ENCODE measurements around the gene ECHDC3. TPM values are rescaled to one million over a fixed set of nuclear protein-coding genes. Genes with fewer than 3 reads are reported as not detected.
A peak's percentile ranks its signal among the peaks of the same experiment; 100 is the strongest.

Gene ECHDC3
- total and polyA plus RNA-seq, 2 of the 13 experiments (the other 11 are each of a cell fraction or from before 2014, with no cell fraction given) = not detected

DNA sequence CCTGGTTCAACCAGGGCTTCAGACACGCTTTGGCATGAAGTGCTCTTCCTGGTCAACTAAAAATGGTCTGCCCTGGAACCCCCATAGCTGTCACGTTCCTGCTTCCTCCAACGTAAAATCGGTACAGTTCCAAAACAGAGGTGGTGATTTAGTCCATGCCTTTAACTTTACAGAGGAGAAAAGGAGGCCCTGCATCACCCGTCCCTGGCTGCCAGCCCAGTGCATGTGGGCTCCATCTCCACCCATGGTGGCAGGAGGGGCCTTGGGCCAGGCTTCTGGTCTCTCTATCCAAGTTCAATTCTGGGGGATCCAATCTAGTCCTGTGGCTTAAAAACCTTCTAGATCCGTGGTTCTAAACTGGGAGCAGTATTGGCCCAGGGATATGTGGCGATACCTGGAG is 18.7 kb downstream of the ECHDC3 start:
- Histone ChIP-seq H3K4me1 (ENCODE audit: insufficient read depth, low read length) (peaks cover 52% of the 10 kb centered on the region), H3K9me3 (ENCODE audit: low read length) (no peaks in the 10 kb centered on the region), H3K79me2 (ENCODE audit: insufficient read depth, low read length) (no peaks in the 10 kb centered on the region), H3K36me3 (replicated peaks in 1 of 2; ENCODE audit: control insufficient read depth in 1 of 2, insufficient read depth in 2 of 2, low read length in 2 of 2) (no peaks in the 10 kb centered on the region), H4K20me1 (ENCODE audit: insufficient read depth, low read length) (no peaks in the 10 kb centered on the region), H3K27ac (ENCODE audit: extremely low read length, insufficient read depth, low read length) (no peak overlapping the region), H2AFZ (ENCODE audit: low read length) (no peak overlapping the region), H3K4me2 (ENCODE audit: low read depth, low read length) (peak overlapping the region; percentile 46), H3K4me3 (replicated peaks in 1 of 3; ENCODE audit: insufficient read depth in 1 of 3, low read depth in 2 of 3, low read length in 3 of 3) (no peak overlapping the region), H3K9ac (ENCODE audit: insufficient read depth, low read depth, low read length) (no peak overlapping the region), H3K27me3 (ENCODE audit: control insufficient read depth in 1 of 2, insufficient read depth in 2 of 2, low read length in 2 of 2) (peaks cover 7 to 48% of the 10 kb centered on the region in 2 experiments; a peak in 3 of 5 replicates)
- WGBS (ENCODE audit: low lambda C conversion rate) = 23% methylated on average over 7 of the region's 7 CpGs
- ATAC-seq (no peak), DNase-seq (ENCODE audit: low spot score) (no peak), FAIRE-seq (no peak)
- BruUV-seq (replicated peaks) = no TSS peak
- intact Hi-C loops (cut with micrococcal nuclease; ENCODE audit: unreplicated experiment) (no loop called here), in situ Hi-C loops (cut with HindIII; ENCODE audit: extremely low pct_ligation_motif_present, low pct_unique_long_range_greater_than_20kb) (no loop called here)
- CTCF ChIA-PET (ENCODE audit: low intra/inter-chr PET ratio, low total read pairs) = no interaction called here
- POLR2A ChIA-PET = no interaction called here
- TF ChIP-seq SPEN (CRISPR knock-in tag; IDR thresholded peaks at IDR 0.05; ENCODE audit: low read depth) (no peak), POLR2G (IDR thresholded peaks at IDR 0.05; ENCODE audit: low read depth, low read length) (no peak), MIXL1 (CRISPR knock-in tag; IDR thresholded peaks at IDR 0.05) (no peak), ZNF670 (CRISPR knock-in tag; IDR thresholded peaks at IDR 0.05; ENCODE audit: borderline replicate concordance) (no peak), GFI1 (CRISPR knock-in tag; IDR thresholded peaks at IDR 0.05; ENCODE audit: borderline replicate concordance) (no peak), NBN (conservative IDR thresholded peaks at IDR 0.05) (no peak), ZNF296 (CRISPR knock-in tag; conservative IDR thresholded peaks at IDR 0.05) (no peak), NFKB2 (CRISPR knock-in tag; IDR thresholded peaks at IDR 0.05; ENCODE audit: borderline replicate concordance) (no peak), HNF4G (IDR thresholded peaks at IDR 0.05; ENCODE audit: borderline replicate concordance, low read depth, low read length) (no peak), HNF4G (CRISPR knock-in tag; IDR thresholded peaks at IDR 0.05; ENCODE audit: borderline replicate concordance, low read depth) (no peak), ZNF891 (CRISPR knock-in tag; IDR thresholded peaks at IDR 0.05) (no peak)
- TF ChIP-seq, protein P1, sequence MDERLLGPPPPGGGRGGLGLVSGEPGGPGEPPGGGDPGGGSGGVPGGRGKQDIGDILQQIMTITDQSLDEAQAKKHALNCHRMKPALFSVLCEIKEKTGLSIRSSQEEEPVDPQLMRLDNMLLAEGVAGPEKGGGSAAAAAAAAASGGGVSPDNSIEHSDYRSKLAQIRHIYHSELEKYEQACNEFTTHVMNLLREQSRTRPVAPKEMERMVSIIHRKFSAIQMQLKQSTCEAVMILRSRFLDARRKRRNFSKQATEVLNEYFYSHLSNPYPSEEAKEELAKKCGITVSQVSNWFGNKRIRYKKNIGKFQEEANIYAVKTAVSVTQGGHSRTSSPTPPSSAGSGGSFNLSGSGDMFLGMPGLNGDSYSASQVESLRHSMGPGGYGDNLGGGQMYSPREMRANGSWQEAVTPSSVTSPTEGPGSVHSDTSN (CRISPR knock-in tag; IDR thresholded peaks at IDR 0.05) = no peak
- TF ChIP-seq, protein P2, sequence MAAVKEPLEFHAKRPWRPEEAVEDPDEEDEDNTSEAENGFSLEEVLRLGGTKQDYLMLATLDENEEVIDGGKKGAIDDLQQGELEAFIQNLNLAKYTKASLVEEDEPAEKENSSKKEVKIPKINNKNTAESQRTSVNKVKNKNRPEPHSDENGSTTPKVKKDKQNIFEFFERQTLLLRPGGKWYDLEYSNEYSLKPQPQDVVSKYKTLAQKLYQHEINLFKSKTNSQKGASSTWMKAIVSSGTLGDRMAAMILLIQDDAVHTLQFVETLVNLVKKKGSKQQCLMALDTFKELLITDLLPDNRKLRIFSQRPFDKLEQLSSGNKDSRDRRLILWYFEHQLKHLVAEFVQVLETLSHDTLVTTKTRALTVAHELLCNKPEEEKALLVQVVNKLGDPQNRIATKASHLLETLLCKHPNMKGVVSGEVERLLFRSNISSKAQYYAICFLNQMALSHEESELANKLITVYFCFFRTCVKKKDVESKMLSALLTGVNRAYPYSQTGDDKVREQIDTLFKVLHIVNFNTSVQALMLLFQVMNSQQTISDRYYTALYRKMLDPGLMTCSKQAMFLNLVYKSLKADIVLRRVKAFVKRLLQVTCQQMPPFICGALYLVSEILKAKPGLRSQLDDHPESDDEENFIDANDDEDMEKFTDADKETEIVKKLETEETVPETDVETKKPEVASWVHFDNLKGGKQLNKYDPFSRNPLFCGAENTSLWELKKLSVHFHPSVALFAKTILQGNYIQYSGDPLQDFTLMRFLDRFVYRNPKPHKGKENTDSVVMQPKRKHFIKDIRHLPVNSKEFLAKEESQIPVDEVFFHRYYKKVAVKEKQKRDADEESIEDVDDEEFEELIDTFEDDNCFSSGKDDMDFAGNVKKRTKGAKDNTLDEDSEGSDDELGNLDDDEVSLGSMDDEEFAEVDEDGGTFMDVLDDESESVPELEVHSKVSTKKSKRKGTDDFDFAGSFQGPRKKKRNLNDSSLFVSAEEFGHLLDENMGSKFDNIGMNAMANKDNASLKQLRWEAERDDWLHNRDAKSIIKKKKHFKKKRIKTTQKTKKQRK (IDR thresholded peaks at IDR 0.05; ENCODE audit: low read length) = no peak
- TF ChIP-seq, protein P3, sequence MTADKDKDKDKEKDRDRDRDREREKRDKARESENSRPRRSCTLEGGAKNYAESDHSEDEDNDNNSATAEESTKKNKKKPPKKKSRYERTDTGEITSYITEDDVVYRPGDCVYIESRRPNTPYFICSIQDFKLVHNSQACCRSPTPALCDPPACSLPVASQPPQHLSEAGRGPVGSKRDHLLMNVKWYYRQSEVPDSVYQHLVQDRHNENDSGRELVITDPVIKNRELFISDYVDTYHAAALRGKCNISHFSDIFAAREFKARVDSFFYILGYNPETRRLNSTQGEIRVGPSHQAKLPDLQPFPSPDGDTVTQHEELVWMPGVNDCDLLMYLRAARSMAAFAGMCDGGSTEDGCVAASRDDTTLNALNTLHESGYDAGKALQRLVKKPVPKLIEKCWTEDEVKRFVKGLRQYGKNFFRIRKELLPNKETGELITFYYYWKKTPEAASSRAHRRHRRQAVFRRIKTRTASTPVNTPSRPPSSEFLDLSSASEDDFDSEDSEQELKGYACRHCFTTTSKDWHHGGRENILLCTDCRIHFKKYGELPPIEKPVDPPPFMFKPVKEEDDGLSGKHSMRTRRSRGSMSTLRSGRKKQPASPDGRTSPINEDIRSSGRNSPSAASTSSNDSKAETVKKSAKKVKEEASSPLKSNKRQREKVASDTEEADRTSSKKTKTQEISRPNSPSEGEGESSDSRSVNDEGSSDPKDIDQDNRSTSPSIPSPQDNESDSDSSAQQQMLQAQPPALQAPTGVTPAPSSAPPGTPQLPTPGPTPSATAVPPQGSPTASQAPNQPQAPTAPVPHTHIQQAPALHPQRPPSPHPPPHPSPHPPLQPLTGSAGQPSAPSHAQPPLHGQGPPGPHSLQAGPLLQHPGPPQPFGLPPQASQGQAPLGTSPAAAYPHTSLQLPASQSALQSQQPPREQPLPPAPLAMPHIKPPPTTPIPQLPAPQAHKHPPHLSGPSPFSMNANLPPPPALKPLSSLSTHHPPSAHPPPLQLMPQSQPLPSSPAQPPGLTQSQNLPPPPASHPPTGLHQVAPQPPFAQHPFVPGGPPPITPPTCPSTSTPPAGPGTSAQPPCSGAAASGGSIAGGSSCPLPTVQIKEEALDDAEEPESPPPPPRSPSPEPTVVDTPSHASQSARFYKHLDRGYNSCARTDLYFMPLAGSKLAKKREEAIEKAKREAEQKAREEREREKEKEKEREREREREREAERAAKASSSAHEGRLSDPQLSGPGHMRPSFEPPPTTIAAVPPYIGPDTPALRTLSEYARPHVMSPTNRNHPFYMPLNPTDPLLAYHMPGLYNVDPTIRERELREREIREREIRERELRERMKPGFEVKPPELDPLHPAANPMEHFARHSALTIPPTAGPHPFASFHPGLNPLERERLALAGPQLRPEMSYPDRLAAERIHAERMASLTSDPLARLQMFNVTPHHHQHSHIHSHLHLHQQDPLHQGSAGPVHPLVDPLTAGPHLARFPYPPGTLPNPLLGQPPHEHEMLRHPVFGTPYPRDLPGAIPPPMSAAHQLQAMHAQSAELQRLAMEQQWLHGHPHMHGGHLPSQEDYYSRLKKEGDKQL (CRISPR knock-in tag; IDR thresholded peaks at IDR 0.05; ENCODE audit: low read depth) = no peak
- TF ChIP-seq, protein P4, sequence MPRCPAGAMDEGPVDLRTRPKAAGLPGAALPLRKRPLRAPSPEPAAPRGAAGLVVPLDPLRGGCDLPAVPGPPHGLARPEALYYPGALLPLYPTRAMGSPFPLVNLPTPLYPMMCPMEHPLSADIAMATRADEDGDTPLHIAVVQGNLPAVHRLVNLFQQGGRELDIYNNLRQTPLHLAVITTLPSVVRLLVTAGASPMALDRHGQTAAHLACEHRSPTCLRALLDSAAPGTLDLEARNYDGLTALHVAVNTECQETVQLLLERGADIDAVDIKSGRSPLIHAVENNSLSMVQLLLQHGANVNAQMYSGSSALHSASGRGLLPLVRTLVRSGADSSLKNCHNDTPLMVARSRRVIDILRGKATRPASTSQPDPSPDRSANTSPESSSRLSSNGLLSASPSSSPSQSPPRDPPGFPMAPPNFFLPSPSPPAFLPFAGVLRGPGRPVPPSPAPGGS (CRISPR knock-in tag; IDR thresholded peaks at IDR 0.05) = no peak

Data from HepG2 (cell line).